K562 (cell line): Measurements from ENCODE around the gene AP3B2. TPM values are rescaled to one million over a fixed set of nuclear protein-coding genes. Genes with fewer than 3 reads are reported as not detected.

ENCODE experiments used
- BCOR ChIP-seq: fragments of 450-650 bp; IDR thresholded peaks from 2 replicates; pipeline ENCODE4 v1.6.1; 2016
- BHLHE40 ChIP-seq: IDR thresholded peaks from 2 replicates; pipeline ENCODE4 v1.6.1; 2011; ENCODE audit warnings: low read length, improper control_type of control experiment
- CEBPG ChIP-seq, 3 experiments: fragments of 200-800 bp in 1 of 3; sonication (Bioruptor generic) in 1 of 3; sonication (generic) in 1 of 3; formaldehyde crosslinking in 1 of 3; IDR thresholded peaks in 2 of 3; conservative IDR thresholded peaks in 1 of 3; 2 replicates each; pipeline versions ENCODE4 v1.6.1 to v1.8.0; 2016 to 2022; ENCODE audit warnings: missing compliant biosample characterization in 2 of 3, missing genetic modification characterization in 2 of 3, mild to moderate bottlenecking in 1 of 3, missing genetic modification reagents in 1 of 3
- E2F1 ChIP-seq: sonication (generic); formaldehyde crosslinking; IDR thresholded peaks from 2 replicates; pipeline ENCODE4 v1.8.1; 2023; ENCODE audit warnings: mild to moderate bottlenecking, missing genetic modification reagents, moderate library complexity
- FOS ChIP-seq: IDR thresholded peaks from 3 replicates; pipeline ENCODE4 v1.6.1; 2011; ENCODE audit not compliant: insufficient read length; ENCODE audit errors: extremely low read depth
- FOXK2 ChIP-seq, 2 experiments: fragments of 450-650 bp; IDR thresholded peaks in 1 of 2; conservative IDR thresholded peaks in 1 of 2; 2 replicates each; pipeline ENCODE4 v1.6.1; 2016; ENCODE audit warnings: low read depth in 2 of 2, mild to moderate bottlenecking in 1 of 2
- GTF2A2 ChIP-seq: IDR thresholded peaks from 2 replicates; pipeline ENCODE4 v1.6.1; 2016; ENCODE audit warnings: mild to moderate bottlenecking, missing genetic modification characterization, missing compliant biosample characterization
- HDAC8 ChIP-seq: fragments of 450-650 bp; IDR thresholded peaks from 2 replicates; pipeline ENCODE4 v1.6.1; 2016; ENCODE audit warnings: mild to moderate bottlenecking, missing genetic modification characterization, moderate library complexity, missing compliant biosample characterization
- HMG20A ChIP-seq: fragments of 450-650 bp; formaldehyde crosslinking; conservative IDR thresholded peaks from 2 replicates; pipeline ENCODE4 v1.4.0; 2020; ENCODE audit warnings: mild to moderate bottlenecking, mixed read lengths
- IRF2 ChIP-seq: sonication (generic); formaldehyde crosslinking; IDR thresholded peaks from 2 replicates; pipeline ENCODE4 v1.8.1; 2022; ENCODE audit warnings: mild to moderate bottlenecking, missing genetic modification reagents
- JUN ChIP-seq, 2 experiments: sonication (generic) in 1 of 2; formaldehyde crosslinking in 1 of 2; IDR thresholded peaks; 2 replicates each; pipeline versions ENCODE4 v1.6.1 to v1.8.0; 2012 to 2022; ENCODE audit warnings: borderline replicate concordance in 2 of 2, mild to moderate bottlenecking in 2 of 2, improper control_type of control experiment in 1 of 2, low read depth in 1 of 2, low read length in 1 of 2, missing genetic modification reagents in 1 of 2
- MIER1 ChIP-seq: fragments of 450-650 bp; IDR thresholded peaks from 2 replicates; pipeline ENCODE4 v1.6.1; 2016; ENCODE audit warnings: antibody characterized with exemption, mild to moderate bottlenecking, low read depth
- PML ChIP-seq: IDR thresholded peaks from 2 replicates; pipeline ENCODE4 v1.6.1; 2012; ENCODE audit warnings: low read length, inconsistent platforms
- POLR2AphosphoS2 ChIP-seq: IDR thresholded peaks from 2 replicates; pipeline ENCODE4 v1.6.1; 2012; ENCODE audit warnings: low read length, improper control_type of control experiment
- RFX1 ChIP-seq: fragments of 450-650 bp; IDR thresholded peaks from 2 replicates; pipeline ENCODE4 v1.6.1; 2016; ENCODE audit warnings: mild to moderate bottlenecking, moderate library complexity
- SETDB1 ChIP-seq: IDR thresholded peaks from one replicate; pipeline ENCODE4 v1.6.1; 2012; ENCODE audit warnings: low read length, control low read depth, inconsistent platforms
- SNIP1 ChIP-seq: fragments of 450-650 bp; IDR thresholded peaks from 2 replicates; pipeline ENCODE4 v1.7.1; 2017; ENCODE audit warnings: low read depth, mild to moderate bottlenecking
- TFAM ChIP-seq: fragments of 250-450 bp; sonication (Bioruptor Pico); conservative IDR thresholded peaks from 2 replicates; pipeline ENCODE4 v1.5.0; 2021; ENCODE audit warnings: mild to moderate bottlenecking, moderate library complexity
- XRCC3 ChIP-seq: fragments of 450-650 bp; IDR thresholded peaks from 2 replicates; pipeline ENCODE4 v1.6.1; 2017; ENCODE audit warnings: mild to moderate bottlenecking, moderate library complexity
- ZNF124 ChIP-seq: sonication (generic); formaldehyde crosslinking; IDR thresholded peaks from 2 replicates; pipeline ENCODE4 v1.8.1; 2022; ENCODE audit warnings: missing genetic modification reagents
- ZNF146 ChIP-seq: IDR thresholded peaks from one replicate; pipeline ENCODE4 v1.6.1; 2018; ENCODE audit warnings: missing compliant biosample characterization; ENCODE audit not compliant: unreplicated experiment
- ZNF507 ChIP-seq: conservative IDR thresholded peaks from 2 replicates; pipeline ENCODE4 v1.6.1; 2017; ENCODE audit warnings: missing genetic modification characterization, missing compliant biosample characterization
- ZNF644 ChIP-seq: fragments of 200-800 bp; sonication (Bioruptor generic); IDR thresholded peaks from 2 replicates; pipeline ENCODE4 v1.6.1; 2016; ENCODE audit warnings: low read depth, missing genetic modification characterization, missing compliant biosample characterization
- polyA plus RNA-seq, 8 experiments: library from polyadenylated mRNA; depleted of rRNA in 4 of 8; stranded (reverse) in 5 of 8; unstranded in 3 of 8; fragments of >200 nt; fragmentation: Nextera tagmentation in 2 of 8; fragmentation: Illumina TruSeq in 1 of 8; extraction: Ambion mirVana in 2 of 8; extraction: Trizol in 1 of 8; gene quantifications; 2 replicates each; pipeline versions ENCODE4 v1.2.1 to v1.2.3, GENCODE V29; 2011 to 2014; ENCODE audit warnings: inconsistent platforms in 1 of 8, missing spikeins in 1 of 8
- total RNA-seq, 7 experiments: library from RNA; depleted of rRNA in 6 of 7; stranded (reverse); fragments of >200 nt in 6 of 7; fragmentation: Illumina TruSeq in 2 of 7; extraction: Trizol in 2 of 7; gene quantifications; 2 replicates each; pipeline versions ENCODE4 v1.2.1 to v1.2.3, GENCODE V29; 2011 to 2021; ENCODE audit warnings: low replicate concordance in 1 of 7
- TF ChIP-seq, protein P1 (sequence below): fragments of 250-450 bp; sonication (Bioruptor Pico); IDR thresholded peaks from 2 replicates; pipeline ENCODE4 v1.8.0; 2021; ENCODE audit warnings: moderate library complexity, mild to moderate bottlenecking, inconsistent platforms
- TF ChIP-seq, protein P2 (sequence below): fragments of 250-450 bp; sonication (Bioruptor Pico); IDR thresholded peaks from 2 replicates; pipeline ENCODE4 v1.5.0; 2020; ENCODE audit warnings: mild to moderate bottlenecking, borderline replicate concordance
- TF ChIP-seq, protein P3 (sequence below): fragments of 450-650 bp; IDR thresholded peaks from 2 replicates; pipeline ENCODE4 v1.6.1; 2014; ENCODE audit warnings: low read depth, mild to moderate bottlenecking, moderate library complexity, borderline replicate concordance

AP3B2 gene
- total and polyA plus RNA-seq, 9 of the 15 experiments (the other 6 are each of a cell fraction or from before 2014, with no cell fraction given) = 0.03 to 0.15 (median 0.10) TPM; not detected in 2

- TF ChIP-seq CEBPG (CRISPR knock-in tag; IDR thresholded peaks at IDR 0.05) (no peak; the same call in 1 of the 2 replicates), CEBPG (tag; conservative IDR thresholded peaks at IDR 0.05 in 1 of 2, IDR thresholded peaks at IDR 0.05 in 1 of 2) (no peak), SETDB1 (no peak), HDAC8 (tag) (peak; percentile 60; the same call in 1 of the 2 replicates), RFX1 (no peak), PML (no peak), BCOR (no peak), TFAM (no peak), GTF2A2 (no peak), E2F1 (CRISPR knock-in tag) (peak; percentile 74), BHLHE40 (peak; percentile 61), ZNF146 (CRISPR knock-in tag) (no peak), POLR2AphosphoS2 (no peak), XRCC3 (no peak), ZNF644 (tag) (peak; percentile 83; the same call in 1 of the 2 replicates), IRF2 (no peak), ZNF507 (no peak), FOXK2 (conservative IDR thresholded peaks at IDR 0.05 in 1 of 2, IDR thresholded peaks at IDR 0.05 in 1 of 2; ENCODE audit: low read depth in 2 of 2) (no peak), MIER1 (peak; percentile 99), SNIP1 (no peak), JUN (IDR thresholded peaks at IDR 0.05; ENCODE audit: borderline replicate concordance, low read depth, low read length) (no peak), JUN (CRISPR knock-in tag; IDR thresholded peaks at IDR 0.05; ENCODE audit: borderline replicate concordance) (peak; percentile 73; the same call in 1 of the 2 replicates), FOS (no peak), ZNF124 (CRISPR knock-in tag) (no peak), HMG20A (CRISPR knock-in tag) (no peak)
- TF ChIP-seq, protein P1, sequence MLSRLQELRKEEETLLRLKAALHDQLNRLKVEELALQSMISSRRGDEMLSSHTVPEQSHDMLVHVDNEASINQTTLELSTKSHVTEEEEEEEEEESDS (CRISPR knock-in tag) = no peak
- TF ChIP-seq, protein P2, sequence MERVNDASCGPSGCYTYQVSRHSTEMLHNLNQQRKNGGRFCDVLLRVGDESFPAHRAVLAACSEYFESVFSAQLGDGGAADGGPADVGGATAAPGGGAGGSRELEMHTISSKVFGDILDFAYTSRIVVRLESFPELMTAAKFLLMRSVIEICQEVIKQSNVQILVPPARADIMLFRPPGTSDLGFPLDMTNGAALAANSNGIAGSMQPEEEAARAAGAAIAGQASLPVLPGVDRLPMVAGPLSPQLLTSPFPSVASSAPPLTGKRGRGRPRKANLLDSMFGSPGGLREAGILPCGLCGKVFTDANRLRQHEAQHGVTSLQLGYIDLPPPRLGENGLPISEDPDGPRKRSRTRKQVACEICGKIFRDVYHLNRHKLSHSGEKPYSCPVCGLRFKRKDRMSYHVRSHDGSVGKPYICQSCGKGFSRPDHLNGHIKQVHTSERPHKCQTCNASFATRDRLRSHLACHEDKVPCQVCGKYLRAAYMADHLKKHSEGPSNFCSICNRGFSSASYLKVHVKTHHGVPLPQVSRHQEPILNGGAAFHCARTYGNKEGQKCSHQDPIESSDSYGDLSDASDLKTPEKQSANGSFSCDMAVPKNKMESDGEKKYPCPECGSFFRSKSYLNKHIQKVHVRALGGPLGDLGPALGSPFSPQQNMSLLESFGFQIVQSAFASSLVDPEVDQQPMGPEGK (CRISPR knock-in tag) = no peak
- TF ChIP-seq, protein P3, sequence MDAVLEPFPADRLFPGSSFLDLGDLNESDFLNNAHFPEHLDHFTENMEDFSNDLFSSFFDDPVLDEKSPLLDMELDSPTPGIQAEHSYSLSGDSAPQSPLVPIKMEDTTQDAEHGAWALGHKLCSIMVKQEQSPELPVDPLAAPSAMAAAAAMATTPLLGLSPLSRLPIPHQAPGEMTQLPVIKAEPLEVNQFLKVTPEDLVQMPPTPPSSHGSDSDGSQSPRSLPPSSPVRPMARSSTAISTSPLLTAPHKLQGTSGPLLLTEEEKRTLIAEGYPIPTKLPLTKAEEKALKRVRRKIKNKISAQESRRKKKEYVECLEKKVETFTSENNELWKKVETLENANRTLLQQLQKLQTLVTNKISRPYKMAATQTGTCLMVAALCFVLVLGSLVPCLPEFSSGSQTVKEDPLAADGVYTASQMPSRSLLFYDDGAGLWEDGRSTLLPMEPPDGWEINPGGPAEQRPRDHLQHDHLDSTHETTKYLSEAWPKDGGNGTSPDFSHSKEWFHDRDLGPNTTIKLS = no peak
Observed at GRCh38 chr15:82663186-82663600, 46.5 kb downstream of the AP3B2 start (continued).
